Subcutaneous abdominal adipose tissue (tissue), 5 donors: Measurements from ENCODE around the gene ARHGAP33.

Experiments used
- H3K27ac ChIP-seq: one replicate; pipeline ENCODE4 v1.7.0; 2013; ENCODE audit warnings: low read depth, mild to moderate bottlenecking, inconsistent platforms, low read length, moderate library complexity
- H3K27me3 ChIP-seq, 5 donors: one replicate each; pipeline ENCODE4 v1.7.0; 2013; ENCODE audit warnings: low read length in 5 of 5, inconsistent platforms in 1 of 5; ENCODE audit not compliant: control insufficient read depth in 5 of 5, insufficient read depth in 4 of 5
- H3K36me3 ChIP-seq, 5 donors: one replicate each; pipeline ENCODE4 v1.7.0; 2013; ENCODE audit warnings: low read length in 5 of 5; ENCODE audit not compliant: control insufficient read depth in 5 of 5, insufficient read depth in 5 of 5
- H3K4me1 ChIP-seq, 5 donors: one replicate each; pipeline ENCODE4 v1.7.0; 2013; ENCODE audit warnings: low read length in 5 of 5, mild to moderate bottlenecking in 3 of 5, moderate library complexity in 1 of 5; ENCODE audit not compliant: control insufficient read depth in 5 of 5, insufficient read depth in 5 of 5
- H3K4me3 ChIP-seq, 5 donors: one replicate each; pipeline ENCODE4 v1.7.0; 2013; ENCODE audit warnings: low read length in 5 of 5, low read depth in 1 of 5
- H3K9ac ChIP-seq, 5 donors: one replicate each; pipeline ENCODE4 v1.7.0; 2013; ENCODE audit warnings: low read length in 5 of 5, mild to moderate bottlenecking in 4 of 5, moderate library complexity in 3 of 5
- H3K9me3 ChIP-seq, 5 donors: one replicate each; pipeline ENCODE4 v1.7.0; 2013; ENCODE audit warnings: low read length in 5 of 5; ENCODE audit not compliant: control insufficient read depth in 5 of 5
- donor health status: healthy.
- donor health status: healthy.
- donor health status: healthy.
- donor health status: healthy.
- donor health status: healthy.

Gene ARHGAP33

DNA sequence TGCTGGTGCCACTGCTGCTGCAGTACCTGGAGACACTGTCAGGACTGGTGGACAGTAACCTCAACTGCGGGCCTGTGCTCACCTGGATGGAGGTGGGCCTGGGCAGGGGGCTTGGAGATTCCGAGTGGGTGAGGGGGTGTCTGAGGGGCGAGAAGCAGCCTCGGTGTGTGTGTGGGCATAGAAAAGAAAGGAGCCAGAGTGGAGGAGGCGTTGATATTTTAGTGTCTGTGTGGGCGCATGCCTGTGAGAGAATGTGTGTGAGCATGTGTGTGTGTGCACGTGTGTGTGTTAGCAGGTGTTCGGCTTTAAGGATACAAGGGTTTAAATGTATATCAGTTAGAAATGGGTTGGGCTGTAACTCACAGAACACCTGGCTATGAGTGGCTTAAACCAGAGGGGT, 3.7 kb downstream of the ARHGAP33 start:
- Histone ChIP-seq H3K9ac (no peak overlapping the region), H3K36me3 (peaks cover 0 to 44% (median 21%) of the 10 kb centered on the region in 5 donors), H3K9me3 (no peaks in the 10 kb centered on the region), H3K4me3 (no peak overlapping the region), H3K27ac (no peak overlapping the region), H3K4me1 (peaks cover 5 to 18% (median 10%) of the 10 kb centered on the region in 5 donors), H3K27me3 (no peaks in the 10 kb centered on the region)

- no peak overlapping the region for H3K27ac ChIP-seq
- H3K36me3 ChIP-seq: peaks cover 0 to 48% (median 21%) of the 10 kb centered on the region in 5 donors
- H3K4me3 ChIP-seq: no peak overlapping the region
- no peaks in the 10 kb centered on the region for H3K27me3 ChIP-seq
- peaks cover 0 to 11% (median 3%) of the 10 kb centered on the region in 5 donors for H3K4me1 ChIP-seq
- H3K9ac ChIP-seq: no peak overlapping the region
- H3K9me3 ChIP-seq: no peaks in the 10 kb centered on the region
Observed at GRCh38 chr19:35780058-35780457, 4.7 kb downstream of the ARHGAP33 start.

DNA sequence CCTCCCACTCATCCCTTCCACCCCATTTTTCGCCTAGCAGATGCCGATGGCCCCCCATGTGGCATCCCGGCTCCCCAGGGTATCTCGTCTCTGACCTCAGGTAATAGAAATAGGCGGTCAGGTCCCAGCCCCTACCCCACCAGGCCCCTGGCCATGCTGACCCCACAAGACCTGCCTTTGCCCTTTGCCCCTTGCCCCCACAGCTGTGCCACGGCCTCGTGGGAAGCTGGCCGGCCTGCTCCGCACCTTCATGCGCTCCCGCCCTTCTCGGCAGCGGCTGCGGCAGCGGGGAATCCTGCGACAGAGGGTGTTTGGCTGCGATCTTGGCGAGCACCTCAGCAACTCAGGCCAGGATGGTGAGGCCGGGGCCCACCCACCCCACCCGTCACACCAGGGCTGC, 5.4 kb downstream of the ARHGAP33 start:
- Histone ChIP-seq H3K27me3 (no peaks in the 10 kb centered on the region), H3K9ac (no peak overlapping the region), H3K36me3 (peaks cover 0 to 54% (median 23%) of the 10 kb centered on the region in 5 donors), H3K27ac (no peak overlapping the region), H3K4me1 (peaks cover 0 to 8% (median 1%) of the 10 kb centered on the region in 5 donors), H3K4me3 (no peak overlapping the region), H3K9me3 (no peaks in the 10 kb centered on the region)

DNA sequence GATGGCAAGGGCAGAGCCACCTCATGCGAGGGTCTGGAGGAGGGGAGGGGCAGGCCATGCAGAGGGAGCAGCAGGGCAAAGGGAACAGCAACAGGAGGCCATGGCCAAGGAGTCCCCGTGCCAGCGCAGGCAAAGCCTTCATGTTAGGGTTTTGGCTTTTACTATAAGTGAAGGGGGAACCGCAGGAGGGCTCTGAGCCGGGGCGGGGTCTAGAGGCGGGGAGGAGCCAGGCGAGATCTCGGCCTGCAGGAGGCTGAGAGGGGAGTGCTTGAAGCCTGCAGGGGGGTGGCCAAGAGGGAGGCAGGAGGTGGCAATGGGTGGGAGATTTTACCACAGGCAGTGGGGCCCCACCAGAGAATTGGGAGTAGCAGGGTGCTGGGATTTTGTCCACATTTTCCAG, 6.3 kb downstream of the ARHGAP33 start:
- Histone ChIP-seq H3K36me3 (peaks cover 0 to 58% (median 25%) of the 10 kb centered on the region in 5 donors), H3K4me1 (no peaks in the 10 kb centered on the region), H3K9me3 (no peaks in the 10 kb centered on the region), H3K4me3 (no peak overlapping the region), H3K9ac (no peak overlapping the region), H3K27me3 (no peaks in the 10 kb centered on the region), H3K27ac (no peak overlapping the region)

DNA sequence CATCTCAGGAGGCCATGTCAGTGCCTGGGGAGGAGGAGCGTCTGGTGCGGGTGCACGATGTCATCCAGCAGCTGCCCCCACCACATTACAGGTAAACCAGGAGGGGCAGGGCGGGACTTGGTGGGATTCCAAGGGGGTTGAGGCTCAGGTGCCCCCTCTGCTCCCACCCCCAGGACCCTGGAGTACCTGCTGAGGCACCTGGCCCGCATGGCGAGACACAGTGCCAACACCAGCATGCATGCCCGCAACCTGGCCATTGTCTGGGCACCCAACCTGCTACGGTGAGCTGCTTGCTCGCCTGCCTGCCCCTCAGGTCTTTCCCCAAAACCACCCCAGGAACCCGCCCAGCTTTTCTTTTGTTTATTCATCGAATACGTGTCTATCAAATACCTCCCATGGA, 7.2 kb downstream of the ARHGAP33 start:
- no peaks in the 10 kb centered on the region for H3K9me3 ChIP-seq
- H3K4me3 ChIP-seq: no peak overlapping the region
- no peak overlapping the region for H3K9ac ChIP-seq
- H3K4me1 ChIP-seq: no peaks in the 10 kb centered on the region
- H3K27me3 ChIP-seq: no peaks in the 10 kb centered on the region
- H3K27ac ChIP-seq: no peak overlapping the region
- peaks cover 0 to 58% (median 25%) of the 10 kb centered on the region in 5 donors for H3K36me3 ChIP-seq

DNA sequence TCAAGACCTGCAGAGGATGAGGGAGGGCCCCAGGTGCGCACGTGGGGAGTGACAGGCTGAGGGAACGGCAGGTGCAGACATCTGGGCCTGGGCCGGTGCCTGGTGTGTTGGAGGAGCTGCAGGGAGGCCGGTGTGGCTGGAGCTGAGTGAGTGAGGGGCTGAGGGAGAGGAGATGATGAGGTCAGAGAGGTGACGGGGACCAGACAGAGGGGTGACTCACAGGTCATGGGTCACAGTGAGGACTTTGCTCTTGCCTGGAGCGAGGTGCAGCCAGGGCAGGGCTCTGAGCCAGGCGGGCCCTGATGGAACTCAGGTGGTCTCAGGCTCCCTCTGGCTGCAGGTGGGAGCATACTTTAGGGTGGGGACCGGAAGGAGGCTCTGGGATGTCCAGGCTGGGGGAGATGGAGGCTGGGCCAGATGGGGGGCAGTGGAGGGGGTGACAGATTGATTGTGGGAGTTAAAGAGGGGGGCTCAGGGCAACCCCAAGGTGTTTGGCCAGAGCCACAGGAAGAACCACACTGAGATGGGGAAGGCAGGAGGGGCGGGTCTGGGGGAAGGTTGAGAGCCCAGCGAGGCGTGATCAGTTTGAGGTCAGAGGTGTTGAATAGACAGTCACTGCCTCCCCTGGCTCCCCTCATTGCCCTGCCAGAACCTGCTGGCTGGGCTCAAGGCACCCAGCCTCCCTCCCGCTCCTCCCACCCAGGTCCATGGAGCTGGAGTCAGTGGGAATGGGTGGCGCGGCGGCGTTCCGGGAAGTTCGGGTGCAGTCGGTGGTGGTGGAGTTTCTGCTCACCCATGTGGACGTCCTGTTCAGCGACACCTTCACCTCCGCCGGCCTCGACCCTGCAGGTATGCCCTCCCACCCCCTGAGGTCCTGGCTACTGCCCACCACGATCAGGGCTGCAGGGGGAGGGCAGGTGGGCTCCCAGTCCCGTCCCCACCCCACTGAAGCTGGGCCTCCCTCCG, 8.4 kb downstream of the ARHGAP33 start:
- no peak overlapping the region for H3K4me3 ChIP-seq
- no peaks in the 10 kb centered on the region for H3K9me3 ChIP-seq
- no peaks in the 10 kb centered on the region for H3K4me1 ChIP-seq
- no peak overlapping the region for H3K27ac ChIP-seq
- H3K36me3 ChIP-seq: peaks cover 0 to 48% (median 25%) of the 10 kb centered on the region in 5 donors
- H3K27me3 ChIP-seq: no peaks in the 10 kb centered on the region
- no peak overlapping the region for H3K9ac ChIP-seq

DNA sequence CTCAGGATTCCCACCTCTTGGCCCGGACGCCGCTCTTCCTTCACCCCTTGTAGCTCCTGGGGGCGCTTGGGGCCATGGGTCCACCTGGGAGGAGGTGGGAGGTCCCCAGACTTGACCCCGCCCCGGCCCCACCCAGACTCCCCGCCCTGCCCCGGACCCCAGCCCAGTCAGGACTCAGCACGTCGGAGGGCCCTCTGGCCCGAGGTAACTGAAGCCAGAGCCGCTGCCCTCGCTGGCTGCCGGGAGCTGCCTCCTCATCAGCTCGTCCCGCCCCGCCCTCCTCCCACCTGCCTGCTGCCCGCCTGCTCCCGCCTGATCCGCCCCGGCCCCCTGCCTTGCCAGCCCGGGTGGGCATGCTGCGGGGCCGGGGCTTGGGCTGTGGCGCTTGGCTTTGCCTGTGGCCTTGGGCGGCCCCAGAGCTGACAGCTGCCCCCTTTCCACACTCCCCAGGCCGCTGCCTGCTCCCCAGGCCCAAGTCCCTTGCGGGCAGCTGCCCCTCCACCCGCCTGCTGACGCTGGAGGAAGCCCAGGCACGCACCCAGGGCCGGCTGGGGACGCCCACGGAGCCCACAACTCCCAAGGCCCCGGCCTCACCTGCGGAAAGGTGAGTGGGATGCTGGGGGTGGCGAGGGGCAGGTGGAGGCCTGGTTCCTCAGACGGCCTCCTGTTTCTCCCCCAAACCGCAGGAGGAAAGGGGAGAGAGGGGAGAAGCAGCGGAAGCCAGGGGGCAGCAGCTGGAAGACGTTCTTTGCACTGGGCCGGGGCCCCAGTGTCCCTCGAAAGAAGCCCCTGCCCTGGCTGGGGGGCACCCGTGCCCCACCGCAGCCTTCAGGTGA, 9.4 kb downstream of the ARHGAP33 start:
- no peaks in the 10 kb centered on the region for H3K9me3 ChIP-seq
- H3K4me3 ChIP-seq: no peak overlapping the region
- H3K27ac ChIP-seq: no peak overlapping the region
- H3K27me3 ChIP-seq: no peaks in the 10 kb centered on the region
- H3K4me1 ChIP-seq: no peaks in the 10 kb centered on the region
- H3K9ac ChIP-seq: no peak overlapping the region
- H3K36me3 ChIP-seq: peaks cover 0 to 45% (median 25%) of the 10 kb centered on the region in 5 donors

GRCh38 chr19:35785339-35785627, 9.9 kb downstream of the ARHGAP33 start:
- H3K36me3 ChIP-seq: peaks cover 0 to 40% (median 23%) of the 10 kb centered on the region in 5 donors
- no peak overlapping the region for H3K9ac ChIP-seq
- no peak overlapping the region for H3K27ac ChIP-seq
- no peaks in the 10 kb centered on the region for H3K9me3 ChIP-seq
- no peaks in the 10 kb centered on the region for H3K4me1 ChIP-seq
- H3K27me3 ChIP-seq: no peaks in the 10 kb centered on the region
- no peak overlapping the region for H3K4me3 ChIP-seq

DNA sequence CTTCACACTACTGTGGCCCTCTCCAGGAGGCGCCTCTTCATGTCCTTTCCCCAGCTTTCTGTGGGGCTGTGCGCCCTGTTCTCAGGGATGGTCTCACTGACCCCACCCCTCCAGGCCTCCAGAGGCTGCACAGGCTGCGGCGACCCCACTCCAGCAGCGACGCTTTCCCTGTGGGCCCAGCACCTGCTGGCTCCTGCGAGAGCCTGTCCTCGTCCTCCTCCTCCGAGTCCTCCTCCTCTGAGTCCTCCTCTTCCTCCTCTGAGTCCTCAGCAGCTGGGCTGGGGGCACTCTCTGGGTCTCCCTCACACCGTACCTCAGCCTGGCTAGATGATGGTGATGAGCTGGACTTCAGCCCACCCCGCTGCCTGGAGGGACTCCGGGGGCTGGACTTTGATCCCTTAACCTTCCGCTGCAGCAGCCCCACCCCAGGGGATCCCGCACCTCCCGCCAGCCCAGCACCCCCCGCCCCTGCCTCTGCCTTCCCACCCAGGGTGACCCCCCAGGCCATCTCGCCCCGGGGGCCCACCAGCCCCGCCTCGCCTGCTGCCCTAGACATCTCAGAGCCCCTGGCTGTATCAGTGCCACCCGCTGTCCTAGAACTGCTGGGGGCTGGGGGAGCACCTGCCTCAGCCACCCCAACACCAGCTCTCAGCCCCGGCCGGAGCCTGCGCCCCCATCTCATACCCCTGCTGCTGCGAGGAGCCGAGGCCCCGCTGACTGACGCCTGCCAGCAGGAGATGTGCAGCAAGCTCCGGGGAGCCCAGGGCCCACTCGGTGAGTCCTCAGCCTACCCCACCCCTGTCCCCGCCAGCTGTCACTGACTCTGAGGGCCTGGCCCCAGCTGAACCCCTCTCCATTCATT, 11.2 kb downstream of the ARHGAP33 start:
- H3K27me3 ChIP-seq: peaks cover 0 to 6% (median 0%) of the 10 kb centered on the region in 5 donors
- peaks cover 0 to 30% (median 15%) of the 10 kb centered on the region in 5 donors for H3K36me3 ChIP-seq
- no peak overlapping the region for H3K27ac ChIP-seq
- no peak overlapping the region for H3K9ac ChIP-seq
- no peak overlapping the region for H3K4me3 ChIP-seq
- H3K4me1 ChIP-seq: no peaks in the 10 kb centered on the region
- no peaks in the 10 kb centered on the region for H3K9me3 ChIP-seq
